HG02623 (cell line): Measurements from ENCODE around the gene MAFG.
"Not testable (repeated sequence)": the region's sequence is repeated elsewhere in the genome, so short reads cannot be mapped to it uniquely, and the experiment has no call there.

Source experiments
- ATAC-seq: cut with Tn5 transposase; IDR thresholded peaks from one replicate; pipeline ENCODE4 v1.9.1; 2021; ENCODE audit warnings: moderate library complexity; ENCODE audit not compliant: unreplicated experiment

MAFG gene

GRCh38 chr17:81924557-81925532 lies 2.7 kb downstream of the MAFG start:
- no peak for ATAC-seq

GRCh38 chr17:81923302-81924260 lies 4.0 kb downstream of the MAFG start:
- no peak for ATAC-seq

GRCh38 chr17:81922566-81923301 lies 4.8 kb downstream of the MAFG start:
- no peak for ATAC-seq

- no peak for ATAC-seq
Observed at GRCh38 chr17:81921996-81922565, 5.5 kb downstream of the MAFG start.

- no peak for ATAC-seq
Observed at GRCh38 chr17:81921537-81921862, 6.0 kb downstream of the MAFG start.

- ATAC-seq = no peak
Observed at GRCh38 chr17:81920612-81921536, 6.7 kb downstream of the MAFG start.

- ATAC-seq = no peak
Observed at GRCh38 chr17:81918832-81919545, 8.5 kb downstream of the MAFG start.

GRCh38 chr17:81918333-81918669 lies 9.2 kb downstream of the MAFG start:
- ATAC-seq = not testable (repeated sequence)

GRCh38 chr17:81917565-81918332 lies 9.8 kb downstream of the MAFG start, which contains the start of gene SIRT7:
SIRT7 (minus strand) TSS chr17:81918176; CDS start chr17:81918131, 45 bp downstream.
- ATAC-seq = peak; percentile 59

GRCh38 chr17:81916234-81917001 lies 11.1 kb downstream of the MAFG start:
- no peak for ATAC-seq

GRCh38 chr17:81915331-81915730 lies 12.2 kb downstream of the MAFG start:
- ATAC-seq = no peak

- no peak for ATAC-seq
Observed at GRCh38 chr17:81914103-81914850, 13.3 kb downstream of the MAFG start.

- ATAC-seq = no peak
Observed at GRCh38 chr17:81913394-81914102, 14.0 kb downstream of the MAFG start.

GRCh38 chr17:81912441-81913309 lies 14.9 kb downstream of the MAFG start:
- no peak for ATAC-seq

GRCh38 chr17:81911969-81912368 lies 15.6 kb downstream of the MAFG start:
- ATAC-seq = no peak
